A673 (cell line): Measurements from ENCODE around the gene RPTOR.

ENCODE experiments used
- EZH2 ChIP-seq: fragments of 200-600 bp; sonication (generic); IDR thresholded peaks from 2 replicates; pipeline ENCODE4 v1.6.1; 2017; ENCODE audit warnings: borderline replicate concordance, low read depth, mild to moderate bottlenecking, mixed read lengths, antibody characterized with exemption, low read length; ENCODE audit not compliant: poor library complexity, severe bottlenecking
- TF ChIP-seq, protein P1 (sequence below): fragments of 300-800, 200-600 bp; sonication (generic); conservative IDR thresholded peaks from 2 replicates; pipeline ENCODE4 v1.5.1; 2017; ENCODE audit warnings: low read depth, mild to moderate bottlenecking, antibody characterized with exemption, low read length, moderate library complexity, mixed read lengths

- TF ChIP-seq EZH2, result no peak
- TF ChIP-seq, protein P1, sequence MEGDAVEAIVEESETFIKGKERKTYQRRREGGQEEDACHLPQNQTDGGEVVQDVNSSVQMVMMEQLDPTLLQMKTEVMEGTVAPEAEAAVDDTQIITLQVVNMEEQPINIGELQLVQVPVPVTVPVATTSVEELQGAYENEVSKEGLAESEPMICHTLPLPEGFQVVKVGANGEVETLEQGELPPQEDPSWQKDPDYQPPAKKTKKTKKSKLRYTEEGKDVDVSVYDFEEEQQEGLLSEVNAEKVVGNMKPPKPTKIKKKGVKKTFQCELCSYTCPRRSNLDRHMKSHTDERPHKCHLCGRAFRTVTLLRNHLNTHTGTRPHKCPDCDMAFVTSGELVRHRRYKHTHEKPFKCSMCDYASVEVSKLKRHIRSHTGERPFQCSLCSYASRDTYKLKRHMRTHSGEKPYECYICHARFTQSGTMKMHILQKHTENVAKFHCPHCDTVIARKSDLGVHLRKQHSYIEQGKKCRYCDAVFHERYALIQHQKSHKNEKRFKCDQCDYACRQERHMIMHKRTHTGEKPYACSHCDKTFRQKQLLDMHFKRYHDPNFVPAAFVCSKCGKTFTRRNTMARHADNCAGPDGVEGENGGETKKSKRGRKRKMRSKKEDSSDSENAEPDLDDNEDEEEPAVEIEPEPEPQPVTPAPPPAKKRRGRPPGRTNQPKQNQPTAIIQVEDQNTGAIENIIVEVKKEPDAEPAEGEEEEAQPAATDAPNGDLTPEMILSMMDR, result no peak
Observed at GRCh38 chr17:80640366-80641084, 95.9 kb downstream of the RPTOR start.
